GM13977 (cell line): Measurements from ENCODE around the gene LAMC3.

ENCODE experiments used
- DNase-seq: peaks from one replicate; pipeline ENCODE4 v3.0.0; 2012; ENCODE audit warnings: low spot score
- in situ Hi-C: fragments of 300-500 bp; cut with MboI; formaldehyde crosslinking; loops from one replicate; pipeline ENCODE4 v1.12.0; 2022; ENCODE audit warnings: low sequenced_read_pairs, low pct_unique_long_range_greater_than_20kb, mixed read lengths, inconsistent platforms; ENCODE audit not compliant: unreplicated experiment
- TF ChIP-seq, protein P1 (sequence below): IDR thresholded peaks from 2 replicates; pipeline ENCODE4 v1.5.1; 2012; ENCODE audit warnings: mild to moderate bottlenecking, control low read depth; ENCODE audit not compliant: insufficient read depth; ENCODE audit errors: extremely low read depth, missing control alignments

The LAMC3 gene

DNA sequence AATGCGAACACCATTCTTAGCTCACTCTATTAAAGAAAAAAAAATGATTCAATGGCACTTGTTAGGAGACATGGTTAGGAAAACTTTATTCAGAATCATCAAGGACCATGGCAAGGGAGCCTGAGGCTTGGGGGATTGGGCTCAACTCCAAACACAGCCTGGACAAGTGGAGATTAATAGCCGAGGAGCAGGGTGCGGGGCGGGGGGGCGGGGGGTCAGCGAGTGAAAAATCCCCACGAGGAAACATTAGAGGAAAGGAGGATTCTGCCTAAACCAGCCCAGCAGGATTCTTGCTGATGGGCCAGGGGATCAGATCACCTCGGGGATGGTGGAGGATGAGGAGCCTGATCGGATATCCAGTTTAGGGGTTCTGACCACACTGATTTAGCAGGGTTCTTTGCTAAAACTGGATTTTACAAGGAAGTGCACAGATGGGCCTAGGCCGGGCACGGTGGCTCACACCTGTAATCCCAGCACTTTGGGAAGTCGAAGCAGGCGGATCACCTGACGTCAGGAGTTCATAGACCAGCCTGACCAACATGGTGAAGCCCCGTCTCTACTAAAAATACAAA is 45.6 kb upstream of the LAMC3 start:
- in situ Hi-C loops = no loop called here
- TF ChIP-seq, protein P1, sequence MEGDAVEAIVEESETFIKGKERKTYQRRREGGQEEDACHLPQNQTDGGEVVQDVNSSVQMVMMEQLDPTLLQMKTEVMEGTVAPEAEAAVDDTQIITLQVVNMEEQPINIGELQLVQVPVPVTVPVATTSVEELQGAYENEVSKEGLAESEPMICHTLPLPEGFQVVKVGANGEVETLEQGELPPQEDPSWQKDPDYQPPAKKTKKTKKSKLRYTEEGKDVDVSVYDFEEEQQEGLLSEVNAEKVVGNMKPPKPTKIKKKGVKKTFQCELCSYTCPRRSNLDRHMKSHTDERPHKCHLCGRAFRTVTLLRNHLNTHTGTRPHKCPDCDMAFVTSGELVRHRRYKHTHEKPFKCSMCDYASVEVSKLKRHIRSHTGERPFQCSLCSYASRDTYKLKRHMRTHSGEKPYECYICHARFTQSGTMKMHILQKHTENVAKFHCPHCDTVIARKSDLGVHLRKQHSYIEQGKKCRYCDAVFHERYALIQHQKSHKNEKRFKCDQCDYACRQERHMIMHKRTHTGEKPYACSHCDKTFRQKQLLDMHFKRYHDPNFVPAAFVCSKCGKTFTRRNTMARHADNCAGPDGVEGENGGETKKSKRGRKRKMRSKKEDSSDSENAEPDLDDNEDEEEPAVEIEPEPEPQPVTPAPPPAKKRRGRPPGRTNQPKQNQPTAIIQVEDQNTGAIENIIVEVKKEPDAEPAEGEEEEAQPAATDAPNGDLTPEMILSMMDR = no peak
- no peak for DNase-seq

DNA sequence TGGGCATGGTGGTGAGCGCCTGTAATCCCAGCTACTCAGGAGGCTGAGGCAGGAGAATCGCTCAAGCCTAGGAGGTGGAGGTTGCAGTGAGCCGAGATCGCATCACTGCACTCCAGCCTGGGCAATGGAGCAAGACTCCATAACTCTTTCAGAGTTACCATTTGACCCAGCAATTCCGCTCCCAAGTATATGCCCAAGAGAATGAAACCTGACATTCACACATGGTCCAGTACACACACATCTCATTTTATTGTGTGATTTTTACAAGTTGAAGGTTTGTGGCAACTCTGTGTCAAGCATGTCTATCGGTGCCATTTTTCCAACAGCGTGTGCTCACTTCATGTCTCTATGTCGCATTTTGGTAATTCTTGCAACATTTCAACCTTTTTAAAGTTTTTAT is 45.1 kb upstream of the LAMC3 start:
- no peak for DNase-seq
- in situ Hi-C loops = no loop called here
- TF ChIP-seq, protein P1 = no peak

DNA sequence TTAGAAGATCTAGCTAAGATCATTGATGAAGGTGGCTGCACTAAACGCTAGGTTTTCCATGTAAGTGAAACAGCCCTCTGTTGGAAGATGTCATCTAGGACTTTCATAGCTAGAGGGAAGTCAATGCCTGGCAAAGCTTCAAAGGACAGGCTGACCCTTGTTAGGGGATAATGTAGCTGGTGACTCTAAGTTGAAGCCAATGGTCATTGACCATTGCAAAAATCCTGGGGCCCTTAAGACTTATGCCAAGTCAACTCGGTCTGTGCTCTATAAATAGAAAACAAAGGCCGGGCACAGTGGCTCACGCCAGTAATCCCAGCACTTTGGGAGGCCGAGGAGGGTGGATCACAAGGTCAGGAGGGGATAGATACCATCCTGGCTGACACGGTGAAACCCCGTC is 43.3 kb upstream of the LAMC3 start:
- DNase-seq = no peak
- TF ChIP-seq, protein P1 = no peak
- in situ Hi-C loops = no loop called here

DNA sequence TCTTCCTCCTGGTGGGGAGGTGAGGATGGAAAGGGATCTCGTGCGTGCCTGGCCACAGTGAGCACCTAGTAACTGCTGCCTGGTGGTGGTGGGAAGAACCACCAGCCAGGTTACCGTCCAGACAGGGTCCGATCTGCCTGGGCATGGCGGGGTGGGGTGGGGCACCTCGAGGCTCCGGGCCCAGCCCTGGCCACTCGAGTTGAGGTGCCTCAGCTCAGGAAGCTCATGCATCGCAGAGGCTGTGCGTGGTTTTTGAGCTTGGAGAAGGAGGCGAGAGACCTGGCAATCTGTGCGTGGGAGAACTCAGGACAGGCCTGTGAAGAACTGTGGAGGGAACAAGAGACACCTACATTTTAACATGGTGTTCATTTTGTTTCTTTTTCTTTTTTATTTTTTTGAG is 38.9 kb upstream of the LAMC3 start:
- no peak for DNase-seq
- TF ChIP-seq, protein P1 = no peak
- in situ Hi-C loops = no loop called here

DNA sequence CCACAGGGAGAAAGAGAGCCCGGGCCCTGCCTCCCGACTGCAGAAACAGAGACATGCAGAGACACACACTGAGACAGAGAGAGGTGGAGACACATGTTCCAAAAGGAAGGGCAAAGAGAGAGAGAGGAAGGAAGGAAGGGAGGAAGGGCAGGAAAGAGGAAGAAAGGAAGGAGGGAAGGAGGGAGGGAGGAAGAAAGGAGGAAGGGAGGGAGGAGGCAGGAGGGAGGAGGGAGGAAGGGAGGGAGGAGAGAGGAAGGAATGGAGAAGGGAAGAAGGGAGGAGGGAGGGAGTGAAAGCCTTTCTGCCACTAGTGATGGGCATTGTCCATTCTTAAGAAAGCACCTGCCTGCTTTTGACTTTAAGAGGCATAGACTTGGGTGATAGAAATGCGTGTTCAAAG is 38.1 kb upstream of the LAMC3 start:
- TF ChIP-seq, protein P1 = no peak
- in situ Hi-C loops = no loop called here

DNA sequence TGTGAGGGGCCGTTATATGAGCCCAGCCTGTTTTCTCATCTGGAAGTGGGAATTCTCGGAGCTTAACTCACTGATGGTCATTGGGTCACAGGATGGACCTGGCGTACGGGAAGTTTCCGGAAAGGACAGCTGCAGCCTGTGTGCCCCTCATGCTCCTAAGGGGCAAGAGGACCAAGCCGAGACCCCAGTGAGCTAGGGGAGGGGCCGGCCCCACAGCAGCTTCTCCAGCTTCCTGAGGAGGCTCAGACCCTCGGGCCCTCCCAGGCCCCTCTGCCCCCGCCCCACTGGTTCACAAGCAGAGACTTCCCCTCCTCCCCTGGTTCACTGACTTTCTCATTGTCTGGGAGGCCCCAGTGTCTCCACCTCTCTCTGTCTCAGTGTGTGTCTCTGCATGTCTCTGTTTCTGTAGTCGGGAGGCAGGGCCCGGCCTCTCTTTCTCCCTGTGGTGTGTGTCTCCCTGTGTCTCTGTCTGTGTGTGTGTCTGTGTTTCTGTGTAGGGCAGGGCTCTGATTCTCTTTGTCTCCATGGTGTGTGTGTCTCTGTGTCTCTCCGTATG is 37.6 kb upstream of the LAMC3 start:
- in situ Hi-C loops = no loop called here
- DNase-seq = no peak
- TF ChIP-seq, protein P1 = no peak

More for the DNA sequence above, 38.1 kb upstream of the LAMC3 start:
- no peak for DNase-seq
